ENCODE measurements around the gene COL4A3.

Gene COL4A3

GRCh38 chr2:227324995-227325838, 160.8 kb downstream of the COL4A3 start, which contains the start of gene MFF:
TSS of gene MFF (plus strand) at chr2:227325251. CDS start at chr2:227330666, 5,415 bp downstream.
- no peak for TF ChIP-seq CTCF (IDR thresholded peaks at IDR 0.05; ENCODE audit: insufficient read depth, low read length, missing control alignments)
- DNase-seq (ENCODE audit: low read depth, low spot score) = peak; percentile 60
- CTCF ChIA-PET = no interaction called here
- POLR2A ChIA-PET = no interaction called here
- H3K4me3 ChIP-seq (ENCODE audit: low read depth, low read length) = peak within 1 kb of the TSS; percentile 65

- CTCF ChIA-PET = no interaction called here
Measured at GRCh38 chr2:227325839-227326195, 161.4 kb downstream of the COL4A3 start.

GRCh38 chr2:227326783-227327182, 162.4 kb downstream of the COL4A3 start:
- CTCF ChIA-PET = no interaction called here
- DNase-seq (ENCODE audit: low read depth, low spot score) = no peak
- POLR2A ChIA-PET = no interaction called here
- H3K4me3 ChIP-seq (ENCODE audit: low read depth, low read length) = no peak overlapping the region
- no peak for TF ChIP-seq CTCF (IDR thresholded peaks at IDR 0.05; ENCODE audit: insufficient read depth, low read length, missing control alignments)

More at GRCh38 chr2:227325839-227326195, 161.4 kb downstream of the COL4A3 start:
- no peak for TF ChIP-seq CTCF (IDR thresholded peaks at IDR 0.05; ENCODE audit: insufficient read depth, low read length, missing control alignments)
- POLR2A ChIA-PET = interaction anchor here (0.6 kb wide), 1 partner anchor 41 kb away, joined by 3 read pairs; no protein-coding TSS in a partner anchor
- no peak for DNase-seq (ENCODE audit: low read depth, low spot score)
- H3K4me3 ChIP-seq (ENCODE audit: low read depth, low read length) = peak overlapping the region; percentile 65

GRCh38 chr2:227335713-227336112, 171.3 kb downstream of the COL4A3 start:
- ChIA-PET CTCF (no interaction called here), POLR2A (no interaction called here)

DNA sequence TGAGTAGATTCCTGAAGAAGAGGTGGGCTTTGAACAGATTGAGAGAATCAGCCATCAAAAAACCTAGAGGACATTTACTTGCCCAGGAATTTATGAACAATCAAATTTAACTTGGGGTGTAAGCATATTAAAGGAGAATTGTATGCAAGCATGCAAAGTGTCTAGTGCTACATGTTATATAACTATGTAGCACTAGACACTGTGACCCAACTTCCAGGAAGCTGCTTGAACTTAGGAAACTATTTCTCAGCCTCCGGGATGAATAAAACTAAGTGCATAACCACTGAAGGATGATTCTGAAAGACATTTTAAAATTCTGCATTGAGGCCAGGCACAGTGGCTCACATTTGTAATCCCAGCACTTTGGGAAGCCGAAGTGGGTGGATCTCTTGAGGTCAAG, 173.0 kb downstream of the COL4A3 start:
- no peak overlapping the region for H3K4me3 ChIP-seq (ENCODE audit: low read depth, low read length)
- ChIA-PET CTCF (no interaction called here), POLR2A (no interaction called here)
- DNase-seq (ENCODE audit: low read depth, low spot score) = no peak
- TF ChIP-seq CTCF (IDR thresholded peaks at IDR 0.05; ENCODE audit: insufficient read depth, low read length, missing control alignments) = no peak

More at GRCh38 chr2:227335713-227336112, 171.3 kb downstream of the COL4A3 start:
- DNase-seq (ENCODE audit: low read depth, low spot score) = no peak
- no peak overlapping the region for H3K4me3 ChIP-seq (ENCODE audit: low read depth, low read length)
- TF ChIP-seq CTCF (IDR thresholded peaks at IDR 0.05; ENCODE audit: insufficient read depth, low read length, missing control alignments) = no peak

GRCh38 chr2:227339098-227339599, 174.7 kb downstream of the COL4A3 start:
- POLR2A ChIA-PET = no interaction called here

More at GRCh38 chr2:227339098-227339599, 174.7 kb downstream of the COL4A3 start:
- TF ChIP-seq CTCF (IDR thresholded peaks at IDR 0.05; ENCODE audit: insufficient read depth, low read length, missing control alignments) = no peak
- CTCF ChIA-PET = interaction anchor here (1.5 kb wide), 2 partner anchors 11 to 67 kb away, joined by 4 read pairs; no protein-coding TSS in a partner anchor
- no peak for DNase-seq (ENCODE audit: low read depth, low spot score)
- H3K4me3 ChIP-seq (ENCODE audit: low read depth, low read length) = no peak overlapping the region

Measured in AG04449 (cell line).